SU-DHL-6 (cell line): ENCODE data around the gene GPC3.

Experiments
- CTCF ChIP-seq: fragments of 200-600 bp; sonication (generic); IDR thresholded peaks from one replicate; pipeline ENCODE4 v1.5.1; 2017; ENCODE audit warnings: antibody characterized with exemption, mild to moderate bottlenecking, low read length, moderate library complexity; ENCODE audit not compliant: insufficient read depth, poor library complexity, severe bottlenecking
- EZH2phosphoT487 ChIP-seq: fragments of 200-600 bp; sonication (generic), shearing (Covaris generic); conservative IDR thresholded peaks from 2 replicates; pipeline ENCODE4 v1.6.1; 2018; ENCODE audit warnings: mild to moderate bottlenecking, antibody characterized with exemption, low read length, moderate library complexity, mixed read lengths

DNA sequence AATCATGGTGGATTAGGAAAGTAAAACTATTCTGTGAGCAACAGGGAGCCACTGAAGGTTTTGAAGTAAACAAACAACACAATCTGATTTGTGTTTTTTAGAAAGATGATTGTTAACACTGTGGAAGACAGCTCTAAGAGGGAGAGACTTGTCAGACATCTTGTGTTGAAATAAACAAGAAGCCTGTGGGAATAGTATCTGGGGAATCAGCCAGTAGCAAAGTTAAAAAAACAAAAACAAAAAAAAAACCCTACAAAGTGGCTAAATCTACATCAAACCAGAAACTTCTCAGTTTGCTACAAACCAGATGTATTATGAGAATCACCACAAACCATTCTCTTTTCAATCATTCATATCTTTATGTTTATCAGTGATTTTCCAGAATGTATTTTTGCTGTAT lies 444.4 kb downstream of the GPC3 start:
- TF ChIP-seq CTCF (no peak), EZH2phosphoT487 (no peak)
